Upper lobe of left lung (tissue), 6 donors: ENCODE measurements around the gene VEPH1. TPM values are rescaled to one million over a fixed set of nuclear protein-coding genes. Genes with fewer than 3 reads are reported as not detected.

Experiments
- ATAC-seq, 2 donors: fragments of 200-7000 bp; cut with Tn5 transposase; one replicate each; pipeline ENCODE4 v1.9.1; 2022; ENCODE audit warnings: mild to moderate bottlenecking in 2 of 2, moderate library complexity in 2 of 2; ENCODE audit not compliant: low FRiP score in 2 of 2
- DNase-seq, 2 donors: peaks; one replicate each; pipeline ENCODE4 v3.0.0-alpha.2; 2019 to 2020
- H3K27ac ChIP-seq, 4 donors: fragments of 200-600 bp; sonication (generic); one replicate each; pipeline ENCODE4 v1.5.1; 2016 to 2019
- H3K27me3 ChIP-seq, 4 donors: fragments of 200-600 bp; sonication (generic); one replicate each; pipeline ENCODE4 v1.5.1; 2017 to 2019
- H3K36me3 ChIP-seq, 4 donors: fragments of 200-600 bp; sonication (generic); one replicate each; pipeline ENCODE4 v1.5.1; 2016 to 2019
- H3K4me1 ChIP-seq, 4 donors: fragments of 200-600 bp; sonication (generic); one replicate each; pipeline ENCODE4 v1.5.1; 2018 to 2019
- H3K4me3 ChIP-seq, 4 donors: fragments of 200-600 bp; sonication (generic); one replicate each; pipeline ENCODE4 v1.5.1; 2017 to 2019; ENCODE audit warnings: mild to moderate bottlenecking in 2 of 4, moderate library complexity in 1 of 4
- H3K9me3 ChIP-seq, 4 donors: fragments of 200-600 bp; sonication (generic); one replicate each; pipeline ENCODE4 v1.5.1; 2018 to 2019
- EP300 ChIP-seq, 4 donors: sonication (generic); formaldehyde crosslinking; IDR thresholded peaks; one replicate each; pipeline ENCODE4 v1.5.1; 2017; ENCODE audit warnings: antibody characterized with exemption in 4 of 4, control low read depth in 2 of 4
- POLR2A ChIP-seq, 4 donors: fragments of 450-650 bp; IDR thresholded peaks; one replicate each; pipeline ENCODE4 v1.5.1; 2016 to 2017; ENCODE audit warnings: antibody characterized with exemption in 4 of 4, mild to moderate bottlenecking in 2 of 4
- POLR2AphosphoS5 ChIP-seq, 2 donors: sonication (generic); formaldehyde crosslinking; IDR thresholded peaks; one replicate each; pipeline ENCODE4 v1.5.1; 2017; ENCODE audit warnings: antibody characterized with exemption in 2 of 2
- WGBS, 2 donors: methylation state at CpG; one replicate each; pipeline ENCODE4 v1.1.5; 2017 to 2018; 5-methylcytosine and 5-hydroxymethylcytosine counted together
- total RNA-seq, 6 donors: library from RNA; depleted of rRNA in 4 of 6; stranded (reverse); fragments of >200 nt in 4 of 6; gene quantifications; one replicate each; pipeline versions ENCODE4 v1.1.0 to v1.2.1, GENCODE V29; 2016 to 2021
- TF ChIP-seq, protein P1 (sequence below), 6 experiments: fragments of 450-650 bp in 4 of 6; fragments of 200-600 bp in 2 of 6; sonication (generic) in 2 of 6; IDR thresholded peaks; one replicate each; pipeline ENCODE4 v1.5.1; 2016 to 2019; ENCODE audit warnings: antibody characterized with exemption in 6 of 6
- donor health status: DM: no; HTN: no; CAD: no; lungs with moderate emphysema.
- donor health status: DM: no; HTN: yes; CAD: no; lungs with severe emphysema.

VEPH1 gene
- total RNA-seq, 6 donors from 2014 or later, result 78.6 to 229 (median 178) TPM

DNA sequence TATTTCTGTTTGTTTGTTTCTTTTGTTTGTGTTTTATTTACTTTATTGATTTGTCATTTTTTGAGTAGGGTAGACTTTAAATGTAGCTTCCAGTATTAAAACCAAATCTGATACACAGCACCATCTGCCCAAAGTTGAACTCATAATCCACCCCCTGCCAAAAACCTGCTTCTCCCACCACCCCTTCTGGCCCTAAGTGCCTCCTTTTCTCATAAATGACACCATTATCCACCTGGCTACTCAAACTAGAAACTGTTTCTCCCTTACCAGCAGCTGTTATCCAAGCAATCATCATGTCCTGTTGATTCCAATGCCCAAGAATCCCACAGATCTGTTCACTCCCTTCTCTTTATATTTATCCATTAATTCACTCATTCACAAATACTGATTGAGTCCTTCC lies 88.4 kb downstream of the VEPH1 start:
- ATAC-seq (no peak), DNase-seq (no peak)
- TF ChIP-seq POLR2AphosphoS5 (IDR thresholded peaks at IDR 0.05) (no peak), EP300 (IDR thresholded peaks at IDR 0.05) (no peak), POLR2A (IDR thresholded peaks at IDR 0.05) (no peak)
- TF ChIP-seq, protein P1, sequence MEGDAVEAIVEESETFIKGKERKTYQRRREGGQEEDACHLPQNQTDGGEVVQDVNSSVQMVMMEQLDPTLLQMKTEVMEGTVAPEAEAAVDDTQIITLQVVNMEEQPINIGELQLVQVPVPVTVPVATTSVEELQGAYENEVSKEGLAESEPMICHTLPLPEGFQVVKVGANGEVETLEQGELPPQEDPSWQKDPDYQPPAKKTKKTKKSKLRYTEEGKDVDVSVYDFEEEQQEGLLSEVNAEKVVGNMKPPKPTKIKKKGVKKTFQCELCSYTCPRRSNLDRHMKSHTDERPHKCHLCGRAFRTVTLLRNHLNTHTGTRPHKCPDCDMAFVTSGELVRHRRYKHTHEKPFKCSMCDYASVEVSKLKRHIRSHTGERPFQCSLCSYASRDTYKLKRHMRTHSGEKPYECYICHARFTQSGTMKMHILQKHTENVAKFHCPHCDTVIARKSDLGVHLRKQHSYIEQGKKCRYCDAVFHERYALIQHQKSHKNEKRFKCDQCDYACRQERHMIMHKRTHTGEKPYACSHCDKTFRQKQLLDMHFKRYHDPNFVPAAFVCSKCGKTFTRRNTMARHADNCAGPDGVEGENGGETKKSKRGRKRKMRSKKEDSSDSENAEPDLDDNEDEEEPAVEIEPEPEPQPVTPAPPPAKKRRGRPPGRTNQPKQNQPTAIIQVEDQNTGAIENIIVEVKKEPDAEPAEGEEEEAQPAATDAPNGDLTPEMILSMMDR (IDR thresholded peaks at IDR 0.05), result no peak
- no peak overlapping the region for H3K4me3 ChIP-seq
- H3K4me1 ChIP-seq, result no peaks in the 10 kb centered on the region
- no peak overlapping the region for H3K27ac ChIP-seq
- no peaks in the 10 kb centered on the region for H3K27me3 ChIP-seq
- no peaks in the 10 kb centered on the region for H3K9me3 ChIP-seq
- peaks cover 0 to 3% (median 0%) of the 10 kb centered on the region in 4 donors for H3K36me3 ChIP-seq

DNA sequence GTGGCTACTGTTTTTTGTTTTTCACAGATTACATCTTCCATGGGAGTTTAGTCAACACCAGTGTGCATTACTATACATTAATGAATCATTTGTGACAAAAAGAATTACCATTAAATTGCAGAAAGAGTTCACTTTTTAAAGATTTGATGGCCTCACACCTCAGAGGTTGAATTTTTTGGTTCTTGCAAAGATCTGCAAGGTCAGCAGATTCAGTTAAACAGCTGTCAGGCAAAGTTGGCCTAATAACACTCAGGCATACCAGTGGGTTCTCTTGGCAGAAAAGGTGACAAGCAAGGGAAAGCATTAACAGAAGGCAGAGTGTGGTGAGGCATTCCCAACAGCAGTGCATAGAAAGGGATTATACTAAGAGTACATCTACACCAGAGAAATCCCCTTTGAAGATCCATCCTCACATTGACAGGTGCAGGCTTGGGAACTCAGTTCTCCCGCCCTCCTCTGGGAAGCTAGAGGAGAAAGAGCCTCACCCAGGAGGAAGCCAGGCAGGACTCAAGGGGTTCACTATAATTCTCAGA lies 90.8 kb downstream of the VEPH1 start:
- H3K27ac ChIP-seq, result no peak overlapping the region
- H3K4me1 ChIP-seq, result peaks cover 0 to 4% (median 0%) of the 10 kb centered on the region in 4 donors
- DNase-seq (no peak), ATAC-seq (no peak)
- H3K27me3 ChIP-seq, result no peaks in the 10 kb centered on the region
- H3K9me3 ChIP-seq, result no peaks in the 10 kb centered on the region
- no peak overlapping the region for H3K4me3 ChIP-seq
- TF ChIP-seq EP300 (IDR thresholded peaks at IDR 0.05), result no peak
- TF ChIP-seq, protein P1 (IDR thresholded peaks at IDR 0.05), result no peak
- TF ChIP-seq POLR2A (IDR thresholded peaks at IDR 0.05), result no peak
- no peak for TF ChIP-seq POLR2AphosphoS5 (IDR thresholded peaks at IDR 0.05)
- H3K36me3 ChIP-seq, result peaks cover 0 to 3% (median 0%) of the 10 kb centered on the region in 4 donors
- WGBS, 2 donors, result 71 to 94% methylated on average over 1 of the region's 1 CpG

DNA sequence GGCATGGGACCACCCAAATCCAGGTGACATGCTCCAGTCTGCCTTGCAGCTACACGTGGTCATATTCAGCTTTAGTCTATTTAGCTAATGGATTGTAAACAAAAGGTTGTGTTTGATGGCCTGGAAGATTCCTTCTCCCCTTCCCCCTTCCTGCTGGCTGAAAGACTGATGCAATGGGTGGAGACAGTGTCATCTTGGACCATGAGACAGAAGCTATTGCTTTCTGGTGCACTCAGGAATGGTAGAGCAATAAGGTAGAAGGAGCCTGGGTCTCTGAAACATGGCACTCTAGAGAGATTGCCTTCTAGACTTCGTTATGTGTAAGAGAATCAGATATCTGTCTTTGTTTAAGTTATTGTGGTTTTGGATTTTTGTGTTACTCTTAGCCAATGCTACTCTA lies 92.3 kb downstream of the VEPH1 start:
- H3K36me3 ChIP-seq, result peaks cover 0 to 3% (median 0%) of the 10 kb centered on the region in 4 donors
- DNase-seq, result no peak
- H3K9me3 ChIP-seq, result no peaks in the 10 kb centered on the region
- peaks cover 0 to 4% (median 0%) of the 10 kb centered on the region in 4 donors for H3K4me1 ChIP-seq
- no peak for ATAC-seq
- no peaks in the 10 kb centered on the region for H3K27me3 ChIP-seq
- no peak overlapping the region for H3K4me3 ChIP-seq
- WGBS, 2 donors, result 53 to 57% methylated on average over 2 of the region's 2 CpGs
- no peak for TF ChIP-seq POLR2A (IDR thresholded peaks at IDR 0.05)
- H3K27ac ChIP-seq, result no peak overlapping the region

DNA sequence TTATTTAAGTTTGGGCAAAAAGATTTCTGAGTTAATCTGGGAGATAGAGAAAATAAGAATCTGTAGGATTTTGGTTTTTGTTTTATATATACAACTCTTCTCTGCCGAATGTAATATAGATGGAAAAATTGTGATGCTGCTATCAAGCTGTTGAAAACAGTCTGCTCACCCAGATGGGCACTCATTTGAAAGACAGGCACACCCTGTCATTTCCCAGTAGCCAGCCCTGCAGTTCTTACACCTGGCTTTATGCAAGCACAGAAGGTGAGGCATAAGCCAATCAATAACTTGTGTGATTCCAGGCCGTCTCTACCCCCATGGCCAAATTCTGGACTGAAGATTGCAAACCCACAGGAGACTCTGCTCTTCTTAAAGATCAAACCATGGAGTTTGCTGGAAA lies 93.7 kb downstream of the VEPH1 start:
- WGBS, 2 donors, result 87 to 98% methylated on average over 2 of the region's 2 CpGs
- no peak for ATAC-seq
- Histone ChIP-seq H3K27ac (peak overlapping the region in 1 of 4 donors; percentile 9), H3K4me3 (no peak overlapping the region), H3K9me3 (no peaks in the 10 kb centered on the region), H3K36me3 (peaks cover 0 to 3% (median 0%) of the 10 kb centered on the region in 4 donors), H3K27me3 (no peaks in the 10 kb centered on the region), H3K4me1 (peaks cover 0 to 4% (median 0%) of the 10 kb centered on the region in 4 donors)
- no peak for DNase-seq
- TF ChIP-seq POLR2AphosphoS5 (IDR thresholded peaks at IDR 0.05) (no peak), POLR2A (IDR thresholded peaks at IDR 0.05) (no peak), EP300 (IDR thresholded peaks at IDR 0.05) (no peak)
- TF ChIP-seq, protein P1 (IDR thresholded peaks at IDR 0.05), result no peak

DNA sequence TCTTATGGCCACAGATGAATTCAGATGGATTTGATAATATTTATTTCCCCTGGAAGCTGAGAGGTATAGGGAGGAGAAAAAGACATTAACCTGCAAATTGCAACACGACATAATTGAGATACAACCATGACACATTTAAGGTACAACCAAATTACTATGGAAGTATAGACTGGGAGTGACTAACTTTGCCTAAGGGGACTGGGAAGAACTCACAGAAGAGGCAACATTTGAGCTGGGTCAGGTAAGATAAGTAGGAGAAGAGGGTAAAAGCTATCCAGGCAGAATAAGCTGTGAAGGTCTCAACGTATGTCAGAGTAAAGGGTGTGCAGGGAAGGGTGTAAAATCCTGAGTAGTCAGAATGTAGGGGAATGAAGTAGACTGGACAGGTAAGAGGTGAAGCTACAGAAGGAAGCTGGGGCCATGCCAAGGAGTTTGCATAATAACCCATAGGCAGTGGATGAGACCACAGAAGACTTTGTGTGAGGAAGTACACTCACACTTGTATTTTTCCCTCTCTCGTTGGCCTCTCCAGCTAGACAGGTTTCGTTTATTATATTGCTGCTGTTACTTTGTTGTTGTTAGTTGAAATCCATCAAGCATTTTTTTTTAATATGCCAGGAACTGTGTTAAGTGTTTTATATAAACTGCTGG lies 94.6 kb downstream of the VEPH1 start:
- no peak for ATAC-seq
- Histone ChIP-seq H3K9me3 (no peaks in the 10 kb centered on the region), H3K27ac (peak overlapping the region in 1 of 4 donors; percentile 9), H3K4me3 (no peak overlapping the region), H3K4me1 (peaks cover 0 to 4% (median 0%) of the 10 kb centered on the region in 4 donors), H3K27me3 (no peaks in the 10 kb centered on the region), H3K36me3 (peaks cover 0 to 3% (median 0%) of the 10 kb centered on the region in 4 donors)
- no peak for TF ChIP-seq POLR2A (IDR thresholded peaks at IDR 0.05)
- TF ChIP-seq, protein P1 (IDR thresholded peaks at IDR 0.05), result no peak
- TF ChIP-seq EP300 (IDR thresholded peaks at IDR 0.05), result no peak
- no peak for TF ChIP-seq POLR2AphosphoS5 (IDR thresholded peaks at IDR 0.05)
- 62 to 71% methylated on average over 4 of the region's 4 CpGs for WGBS, 2 donors
- DNase-seq, result peak in 1 of 2 donors; percentile 91
